ENCODE results near the gene PPP1R13L. TPM values are rescaled to one million over a fixed set of nuclear protein-coding genes. Genes with fewer than 3 reads are reported as not detected.

PPP1R13L gene
- total RNA-seq (2021; fragmentation: NEBNext Ultra II Directional; extraction: Animal tissue kit (Norgen Biotek cat#: 25700)): 10 to 100 TPM; 10.2 to 24.7 (median 22.2) TPM
- long read RNA-seq, partial matches to known transcripts: 1 of 1 reads
- long read RNA-seq, other reads (novel, unspliced or antisense): 0 of 1 reads

GRCh38 chr19:45404557-45405434 lies at the start of gene PPP1R13L:
PPP1R13L (minus strand) TSS chr19:45405069; CDS start chr19:45398318, 6,751 bp downstream.
- peak within 1 kb of the TSS; percentile 97 for H3K4me3 Mint-ChIP-seq
- H3K36me3 Mint-ChIP-seq (ENCODE audit: low read depth): peaks cover 16% of the 10 kb centered on the region
- H3K27ac Mint-ChIP-seq: peak within 1 kb of the TSS; percentile 97
- DNase-seq: no peak
- no peak for TF ChIP-seq CTCF (IDR thresholded peaks at IDR 0.05)
- H3K27me3 Mint-ChIP-seq (ENCODE audit: insufficient read depth): peaks cover 17% of the 10 kb centered on the region
- no peaks in the 10 kb centered on the region for H3K9me3 Mint-ChIP-seq
- peaks cover 65% of the 10 kb centered on the region for H3K4me1 Mint-ChIP-seq (ENCODE audit: low read depth)

GRCh38 chr19:45451850-45452387 lies 47.0 kb upstream of the PPP1R13L start:
- H3K27ac Mint-ChIP-seq: peak overlapping the region; percentile 100
- no peaks in the 10 kb centered on the region for H3K9me3 Mint-ChIP-seq
- peak overlapping the region; percentile 96 for H3K4me3 Mint-ChIP-seq
- no peak for TF ChIP-seq CTCF (IDR thresholded peaks at IDR 0.05)
- no peak for DNase-seq
- no peaks in the 10 kb centered on the region for H3K36me3 Mint-ChIP-seq (ENCODE audit: low read depth)
- peaks cover 67% of the 10 kb centered on the region for H3K4me1 Mint-ChIP-seq (ENCODE audit: low read depth)
- peaks cover 7% of the 10 kb centered on the region for H3K27me3 Mint-ChIP-seq (ENCODE audit: insufficient read depth)

GRCh38 chr19:45451131-45451849 lies 46.4 kb upstream of the PPP1R13L start:
- H3K4me3 Mint-ChIP-seq: peak overlapping the region; percentile 96
- peak; percentile 69 for DNase-seq
- no peaks in the 10 kb centered on the region for H3K36me3 Mint-ChIP-seq (ENCODE audit: low read depth)
- H3K27me3 Mint-ChIP-seq (ENCODE audit: insufficient read depth): peaks cover 6% of the 10 kb centered on the region; the same call in 1 of the 2 replicates
- no peak for TF ChIP-seq CTCF (IDR thresholded peaks at IDR 0.05)
- peaks cover 64% of the 10 kb centered on the region for H3K4me1 Mint-ChIP-seq (ENCODE audit: low read depth)
- no peaks in the 10 kb centered on the region for H3K9me3 Mint-ChIP-seq
- H3K27ac Mint-ChIP-seq: peak overlapping the region; percentile 100

GRCh38 chr19:45450012-45450333 lies 45.1 kb upstream of the PPP1R13L start:
- peaks cover 62% of the 10 kb centered on the region for H3K4me1 Mint-ChIP-seq (ENCODE audit: low read depth)
- no peak for DNase-seq
- no peak for TF ChIP-seq CTCF (IDR thresholded peaks at IDR 0.05)
- peak overlapping the region; percentile 100 for H3K27ac Mint-ChIP-seq
- H3K27me3 Mint-ChIP-seq (ENCODE audit: insufficient read depth): peaks cover 5% of the 10 kb centered on the region; the same call in 1 of the 2 replicates
- no peaks in the 10 kb centered on the region for H3K9me3 Mint-ChIP-seq
- peak overlapping the region; percentile 99 for H3K4me3 Mint-ChIP-seq
- no peaks in the 10 kb centered on the region for H3K36me3 Mint-ChIP-seq (ENCODE audit: low read depth)

GRCh38 chr19:45448887-45449299 lies 44.0 kb upstream of the PPP1R13L start:
- Mint-ChIP-seq H3K36me3 (ENCODE audit: low read depth) (no peaks in the 10 kb centered on the region), H3K9me3 (no peaks in the 10 kb centered on the region), H3K27me3 (ENCODE audit: insufficient read depth) (peaks cover 10% of the 10 kb centered on the region), H3K27ac (peak overlapping the region; percentile 100), H3K4me3 (peak overlapping the region; percentile 58), H3K4me1 (ENCODE audit: low read depth) (peaks cover 63% of the 10 kb centered on the region)
- DNase-seq: no peak
- TF ChIP-seq CTCF (IDR thresholded peaks at IDR 0.05): no peak

All from HFFc6 (cell line).